Astrocyte (in vitro differentiated cells and primary cell): ENCODE data around the gene KCNK13.

Source experiments
- CTCF ChIP-seq: IDR thresholded peaks from 2 replicates; pipeline ENCODE4 v1.5.1; 2011; ENCODE audit warnings: low read depth, mild to moderate bottlenecking, inconsistent platforms, low read length, moderate library complexity; ENCODE audit not compliant: insufficient read depth
- EZH2 ChIP-seq: IDR thresholded peaks from 2 replicates; pipeline ENCODE4 v1.6.1; 2012; ENCODE audit warnings: mild to moderate bottlenecking, low read length, inconsistent platforms; ENCODE audit not compliant: insufficient read depth

GRCh38 chr14:90177539-90178189 lies 115.9 kb downstream of the KCNK13 start:
- no peak for TF ChIP-seq CTCF
- TF ChIP-seq EZH2 = no peak
